Ovary (tissue), 3 donors: ENCODE data around the gene TSGA10IP.

Source experiments
- EP300 ChIP-seq: sonication (generic); formaldehyde crosslinking; IDR thresholded peaks from one replicate; pipeline ENCODE4 v1.6.1; 2017; ENCODE audit warnings: antibody characterized with exemption
- POLR2A ChIP-seq: fragments of 450-650 bp; IDR thresholded peaks from one replicate; pipeline ENCODE4 v1.6.1; 2017; ENCODE audit warnings: antibody characterized with exemption, mild to moderate bottlenecking, moderate library complexity
- TF ChIP-seq, protein P1 (sequence below), 3 donors: fragments of 450-650 bp in 2 of 3; fragments of 200-600 bp in 1 of 3; IDR thresholded peaks; one replicate each; pipeline versions ENCODE4 v1.5.1 to v1.8.0; 2016 to 2022; ENCODE audit warnings: antibody characterized with exemption in 3 of 3, mild to moderate bottlenecking in 1 of 3
- donor health status: DM: no; HTN: no; CAD: no.

- TF ChIP-seq, protein P1, sequence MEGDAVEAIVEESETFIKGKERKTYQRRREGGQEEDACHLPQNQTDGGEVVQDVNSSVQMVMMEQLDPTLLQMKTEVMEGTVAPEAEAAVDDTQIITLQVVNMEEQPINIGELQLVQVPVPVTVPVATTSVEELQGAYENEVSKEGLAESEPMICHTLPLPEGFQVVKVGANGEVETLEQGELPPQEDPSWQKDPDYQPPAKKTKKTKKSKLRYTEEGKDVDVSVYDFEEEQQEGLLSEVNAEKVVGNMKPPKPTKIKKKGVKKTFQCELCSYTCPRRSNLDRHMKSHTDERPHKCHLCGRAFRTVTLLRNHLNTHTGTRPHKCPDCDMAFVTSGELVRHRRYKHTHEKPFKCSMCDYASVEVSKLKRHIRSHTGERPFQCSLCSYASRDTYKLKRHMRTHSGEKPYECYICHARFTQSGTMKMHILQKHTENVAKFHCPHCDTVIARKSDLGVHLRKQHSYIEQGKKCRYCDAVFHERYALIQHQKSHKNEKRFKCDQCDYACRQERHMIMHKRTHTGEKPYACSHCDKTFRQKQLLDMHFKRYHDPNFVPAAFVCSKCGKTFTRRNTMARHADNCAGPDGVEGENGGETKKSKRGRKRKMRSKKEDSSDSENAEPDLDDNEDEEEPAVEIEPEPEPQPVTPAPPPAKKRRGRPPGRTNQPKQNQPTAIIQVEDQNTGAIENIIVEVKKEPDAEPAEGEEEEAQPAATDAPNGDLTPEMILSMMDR (IDR thresholded peaks at IDR 0.05) = no peak
- no peak for TF ChIP-seq POLR2A
- TF ChIP-seq EP300 = no peak
Observed at GRCh38 chr11:65992056-65992455, 46.8 kb downstream of the TSGA10IP start.
